Choroid plexus epithelial cell (primary cell): Measurements from ENCODE around the gene RAB11FIP2.

Source experiments
- DNase-seq: peaks from one replicate; pipeline ENCODE4 v3.0.0-alpha.2; 2010; ENCODE audit warnings: low read depth
- H3K4me3 ChIP-seq: 2 replicates; pipeline ENCODE4 v1.5.1; 2011; ENCODE audit warnings: low read depth, mild to moderate bottlenecking, control low read depth, low read length, moderate library complexity
- CTCF ChIP-seq: conservative IDR thresholded peaks from 2 replicates; pipeline ENCODE4 v1.5.1; 2011; ENCODE audit warnings: low read depth, mild to moderate bottlenecking, control low read depth, inconsistent platforms, low read length, moderate library complexity

RAB11FIP2 gene

GRCh38 chr10:117988814-117989213 lies 57.9 kb downstream of the RAB11FIP2 start:
- TF ChIP-seq CTCF: no peak
- no peak overlapping the region for H3K4me3 ChIP-seq
- DNase-seq: no peak

GRCh38 chr10:117987244-117987909 lies 59.4 kb downstream of the RAB11FIP2 start:
- no peak for DNase-seq
- H3K4me3 ChIP-seq: no peak overlapping the region
- no peak for TF ChIP-seq CTCF

- no peak for DNase-seq
- H3K4me3 ChIP-seq: no peak overlapping the region
- TF ChIP-seq CTCF: no peak
Measured at GRCh38 chr10:117983961-117984360, 62.8 kb downstream of the RAB11FIP2 start.

- TF ChIP-seq CTCF: no peak
- no peak for DNase-seq
- no peak overlapping the region for H3K4me3 ChIP-seq
Measured at GRCh38 chr10:117980755-117981702, 65.7 kb downstream of the RAB11FIP2 start.

GRCh38 chr10:117980216-117980615 lies 66.5 kb downstream of the RAB11FIP2 start:
- H3K4me3 ChIP-seq: no peak overlapping the region
- peak; percentile 64 for DNase-seq
- no peak for TF ChIP-seq CTCF

GRCh38 chr10:117972168-117972837 lies 74.4 kb downstream of the RAB11FIP2 start:
- no peak for DNase-seq
- TF ChIP-seq CTCF: no peak
- H3K4me3 ChIP-seq: no peak overlapping the region
